22Rv1 (cell line): Measurements from ENCODE around the gene PCDHGB6.
"Not testable (repeated sequence)": the region's sequence is repeated elsewhere in the genome, so short reads cannot be mapped to it uniquely, and the experiment has no call there.

Experiments
- H3K27ac ChIP-seq: fragments of 450-650 bp; 2 replicates; pipeline ENCODE4 v1.5.1; 2017
- ZFX ChIP-seq: fragments of 450-650 bp; IDR thresholded peaks from 2 replicates; pipeline ENCODE4 v1.6.1; 2017; ENCODE audit warnings: antibody characterized with exemption, borderline replicate concordance
- TF ChIP-seq, protein P1 (sequence below): fragments of 450-650 bp; IDR thresholded peaks from 2 replicates; pipeline ENCODE4 v1.5.1; 2017; ENCODE audit warnings: mild to moderate bottlenecking

Gene PCDHGB6

GRCh38 chr5:141369994-141370848 is 37.6 kb upstream of the PCDHGB6 start, which contains the start of gene PCDHGB3:
Gene PCDHGB3, plus strand, starts transcription at chr5:141370242. Its CDS starts 153 bp downstream, at chr5:141370395.
- TF ChIP-seq, protein P1, sequence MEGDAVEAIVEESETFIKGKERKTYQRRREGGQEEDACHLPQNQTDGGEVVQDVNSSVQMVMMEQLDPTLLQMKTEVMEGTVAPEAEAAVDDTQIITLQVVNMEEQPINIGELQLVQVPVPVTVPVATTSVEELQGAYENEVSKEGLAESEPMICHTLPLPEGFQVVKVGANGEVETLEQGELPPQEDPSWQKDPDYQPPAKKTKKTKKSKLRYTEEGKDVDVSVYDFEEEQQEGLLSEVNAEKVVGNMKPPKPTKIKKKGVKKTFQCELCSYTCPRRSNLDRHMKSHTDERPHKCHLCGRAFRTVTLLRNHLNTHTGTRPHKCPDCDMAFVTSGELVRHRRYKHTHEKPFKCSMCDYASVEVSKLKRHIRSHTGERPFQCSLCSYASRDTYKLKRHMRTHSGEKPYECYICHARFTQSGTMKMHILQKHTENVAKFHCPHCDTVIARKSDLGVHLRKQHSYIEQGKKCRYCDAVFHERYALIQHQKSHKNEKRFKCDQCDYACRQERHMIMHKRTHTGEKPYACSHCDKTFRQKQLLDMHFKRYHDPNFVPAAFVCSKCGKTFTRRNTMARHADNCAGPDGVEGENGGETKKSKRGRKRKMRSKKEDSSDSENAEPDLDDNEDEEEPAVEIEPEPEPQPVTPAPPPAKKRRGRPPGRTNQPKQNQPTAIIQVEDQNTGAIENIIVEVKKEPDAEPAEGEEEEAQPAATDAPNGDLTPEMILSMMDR, result peak; percentile 45
- TF ChIP-seq ZFX, result no peak
- no peak within 1 kb of the TSS for H3K27ac ChIP-seq

GRCh38 chr5:141371572-141372475 is 36.0 kb upstream of the PCDHGB6 start:
- TF ChIP-seq, protein P1, result no peak
- no peak for TF ChIP-seq ZFX
- no peak overlapping the region for H3K27ac ChIP-seq

DNA sequence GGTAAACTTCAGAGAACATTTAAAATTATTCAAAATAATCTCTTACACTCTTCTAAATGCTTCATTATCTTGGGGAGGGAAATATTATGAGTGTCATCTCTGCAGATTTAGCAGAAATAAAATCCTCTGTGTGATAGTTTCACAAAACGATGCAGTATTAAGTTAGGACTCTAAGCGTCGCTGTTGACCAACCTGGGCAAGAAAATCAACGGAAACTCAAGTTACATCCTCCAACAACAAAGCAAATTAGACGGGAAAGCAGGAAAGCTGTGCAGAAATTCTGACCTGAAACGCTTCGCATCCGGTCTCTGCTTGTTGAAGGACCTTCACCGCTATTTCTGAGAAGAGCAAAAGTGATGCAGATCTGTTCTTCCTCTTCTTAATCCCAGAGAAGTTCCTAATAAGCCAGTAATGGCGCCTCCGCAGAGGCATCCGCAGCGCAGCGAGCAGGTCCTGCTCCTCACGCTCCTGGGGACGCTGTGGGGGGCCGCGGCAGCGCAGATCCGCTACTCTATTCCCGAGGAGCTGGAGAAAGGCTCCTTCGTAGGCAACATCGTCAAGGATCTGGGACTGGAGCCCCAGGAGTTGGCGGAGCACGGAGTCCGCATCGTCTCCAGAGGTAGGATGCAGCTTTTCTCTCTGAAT is 34.0 kb upstream of the PCDHGB6 start, which contains the start of gene PCDHGA6:
Gene PCDHGA6 (plus strand): TSS at position 219 of the 645 bp plus-strand sequence. CDS start 193 bp downstream, at position 412.
- no peak within 1 kb of the TSS for H3K27ac ChIP-seq
- no peak for TF ChIP-seq ZFX
- TF ChIP-seq, protein P1, result peak; percentile 80

DNA sequence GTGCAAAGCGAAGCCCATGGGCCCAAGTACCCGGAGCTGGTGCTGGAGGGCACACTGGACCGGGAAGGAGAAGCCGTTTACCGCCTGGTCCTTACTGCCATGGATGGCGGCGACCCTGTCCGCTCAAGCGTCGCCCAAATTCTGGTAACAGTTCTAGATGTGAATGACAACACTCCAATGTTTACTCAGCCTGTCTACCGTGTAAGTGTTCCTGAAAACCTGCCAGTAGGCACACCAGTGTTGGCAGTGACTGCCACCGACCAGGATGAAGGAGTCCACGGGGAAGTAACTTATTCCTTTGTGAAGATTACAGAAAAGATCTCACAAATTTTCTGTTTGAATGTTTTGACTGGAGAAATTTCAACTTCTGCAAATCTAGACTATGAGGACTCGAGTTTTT is 33.2 kb upstream of the PCDHGB6 start:
- no peak overlapping the region for H3K27ac ChIP-seq
- no peak for TF ChIP-seq ZFX
- TF ChIP-seq, protein P1, result no peak

DNA sequence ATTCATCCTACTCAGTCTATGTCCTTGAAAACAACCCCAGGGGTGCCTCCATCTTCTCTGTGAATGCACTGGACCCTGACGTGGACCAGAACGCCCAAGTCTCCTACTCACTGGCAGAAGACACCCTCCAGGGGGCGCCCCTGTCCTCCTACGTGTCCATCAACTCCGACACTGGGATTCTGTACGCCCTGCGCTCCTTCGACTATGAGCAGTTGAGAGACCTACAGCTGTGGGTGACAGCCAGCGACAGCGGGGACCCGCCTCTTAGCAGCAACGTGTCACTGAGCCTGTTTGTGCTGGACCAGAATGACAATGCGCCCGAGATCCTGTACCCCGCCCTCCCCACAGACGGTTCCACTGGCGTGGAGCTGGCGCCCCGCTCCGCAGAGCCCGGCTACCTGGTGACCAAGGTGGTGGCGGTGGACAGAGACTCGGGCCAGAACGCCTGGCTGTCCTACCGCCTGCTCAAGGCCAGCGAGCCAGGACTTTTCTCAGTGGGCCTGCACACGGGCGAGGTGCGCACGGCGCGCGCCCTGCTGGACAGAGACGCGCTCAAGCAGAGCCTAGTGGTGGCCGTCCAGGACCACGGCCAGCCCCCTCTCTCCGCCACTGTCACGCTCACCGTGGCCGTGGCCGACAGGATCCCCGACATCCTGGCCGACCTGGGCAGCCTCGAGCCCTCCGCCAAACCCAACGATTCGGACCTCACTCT is 32.2 kb upstream of the PCDHGB6 start:
- TF ChIP-seq, protein P1, result peak; percentile 28
- not testable (repeated sequence) for H3K27ac ChIP-seq

DNA sequence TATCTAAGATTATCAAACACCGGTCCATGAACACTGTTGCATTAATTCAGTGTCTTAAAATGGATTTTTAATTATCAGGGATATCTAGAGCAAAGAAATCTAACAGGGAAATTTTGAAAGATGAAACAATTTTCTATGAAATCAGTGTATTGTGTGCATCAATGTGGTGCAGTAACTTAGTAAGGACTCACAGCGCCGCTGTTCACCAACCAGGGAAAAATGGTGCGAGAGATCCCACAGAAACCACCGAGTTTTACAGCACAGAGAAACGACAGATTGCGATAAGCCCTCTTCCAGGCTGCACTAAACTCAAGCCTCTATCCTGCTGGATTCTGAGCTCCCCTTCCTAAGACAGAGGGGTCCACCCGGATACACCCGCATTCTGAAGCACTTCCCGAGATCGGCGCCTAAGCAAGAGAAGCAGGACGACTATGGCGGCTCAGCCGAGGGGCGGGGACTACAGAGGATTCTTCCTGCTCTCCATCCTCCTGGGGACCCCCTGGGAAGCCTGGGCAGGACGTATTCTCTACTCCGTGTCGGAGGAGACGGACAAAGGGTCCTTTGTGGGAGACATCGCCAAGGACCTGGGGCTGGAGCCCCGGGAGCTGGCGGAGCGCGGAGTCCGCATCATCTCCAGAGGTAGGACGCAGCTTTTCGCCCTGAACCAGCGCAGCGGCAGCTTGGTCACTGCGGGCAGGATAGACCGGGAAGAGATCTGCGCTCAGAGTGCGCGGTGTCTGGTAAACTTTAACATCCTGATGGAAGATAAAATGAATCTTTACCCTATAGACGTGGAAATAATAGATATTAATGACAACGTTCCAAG is 25.1 kb upstream of the PCDHGB6 start, which contains the start of gene PCDHGA7:
Gene PCDHGA7 (plus strand): TSS at position 274 of the 826 bp plus-strand sequence. CDS start 158 bp downstream, at position 432.
- no peak for TF ChIP-seq ZFX
- TF ChIP-seq, protein P1, result peak; percentile 72
- no peak within 1 kb of the TSS for H3K27ac ChIP-seq
